A549 (cell line): Measurements from ENCODE around the gene SLIRP.
A peak's percentile ranks its signal among the peaks of the same experiment; 100 is the strongest.

ENCODE experiments used
- CEBPB ChIP-seq, 2 experiments: fragments of >200 bp in 1 of 2; sonication (Bioruptor Twin) in 1 of 2; formaldehyde crosslinking in 1 of 2; IDR thresholded peaks; 2 replicates each; pipeline ENCODE4 v1.6.1; 2012 to 2016
- CHD2 ChIP-seq: fragments of 150-350 bp; IDR thresholded peaks from 2 replicates; pipeline ENCODE4 v1.6.1; 2014; ENCODE audit warnings: low read length; ENCODE audit not compliant: partially characterized antibody
- EP300 ChIP-seq, 2 experiments: fragments of >200 bp; sonication (Bioruptor Twin); formaldehyde crosslinking; IDR thresholded peaks; 2 replicates in 1 of 2; 3 replicates in 1 of 2; pipeline ENCODE4 v1.6.1; 2016 to 2017
- HEYL ChIP-seq: fragments of 250-450 bp; sonication (Bioruptor Pico); IDR thresholded peaks from 2 replicates; pipeline ENCODE4 v1.8.0; 2021; ENCODE audit warnings: mild to moderate bottlenecking, moderate library complexity
- KDM1A ChIP-seq: fragments of 200-600 bp; sonication (generic); IDR thresholded peaks from 2 replicates; pipeline ENCODE4 v1.6.1; 2016; ENCODE audit warnings: low read depth, mild to moderate bottlenecking
- MAFK ChIP-seq: fragments of 450-650 bp; IDR thresholded peaks from 2 replicates; pipeline ENCODE4 v1.6.1; 2014; ENCODE audit not compliant: partially characterized antibody
- POLR2A ChIP-seq: IDR thresholded peaks from 2 replicates; pipeline ENCODE4 v1.6.1; 2012; ENCODE audit warnings: mild to moderate bottlenecking, low read length
- RCOR1 ChIP-seq: fragments of 150-350 bp; IDR thresholded peaks from 2 replicates; pipeline ENCODE4 v1.6.1; 2014; ENCODE audit warnings: antibody characterized with exemption, low read length, low read depth
- RFX5 ChIP-seq: fragments of 450-650 bp; IDR thresholded peaks from 2 replicates; pipeline ENCODE4 v1.7.1; 2014; ENCODE audit warnings: antibody characterized with exemption, mild to moderate bottlenecking, moderate library complexity
- ZC3H11A ChIP-seq: fragments of 450-650 bp; IDR thresholded peaks from 2 replicates; pipeline ENCODE4 v1.6.1; 2014; ENCODE audit warnings: antibody characterized with exemption, mild to moderate bottlenecking
- ZFP36 ChIP-seq: fragments of 450-650 bp; IDR thresholded peaks from 2 replicates; pipeline ENCODE4 v1.6.1; 2014; ENCODE audit warnings: borderline replicate concordance; ENCODE audit not compliant: partially characterized antibody
- TF ChIP-seq, protein P1 (sequence below): fragments of >200 bp; sonication (Bioruptor Twin); formaldehyde crosslinking; IDR thresholded peaks from 3 replicates; pipeline ENCODE4 v1.5.1; 2016
- TF ChIP-seq, protein P2 (sequence below): fragments of 150-350 bp; IDR thresholded peaks from 2 replicates; pipeline ENCODE4 v1.6.1; 2014; ENCODE audit warnings: low read depth, mild to moderate bottlenecking, low read length

DNA sequence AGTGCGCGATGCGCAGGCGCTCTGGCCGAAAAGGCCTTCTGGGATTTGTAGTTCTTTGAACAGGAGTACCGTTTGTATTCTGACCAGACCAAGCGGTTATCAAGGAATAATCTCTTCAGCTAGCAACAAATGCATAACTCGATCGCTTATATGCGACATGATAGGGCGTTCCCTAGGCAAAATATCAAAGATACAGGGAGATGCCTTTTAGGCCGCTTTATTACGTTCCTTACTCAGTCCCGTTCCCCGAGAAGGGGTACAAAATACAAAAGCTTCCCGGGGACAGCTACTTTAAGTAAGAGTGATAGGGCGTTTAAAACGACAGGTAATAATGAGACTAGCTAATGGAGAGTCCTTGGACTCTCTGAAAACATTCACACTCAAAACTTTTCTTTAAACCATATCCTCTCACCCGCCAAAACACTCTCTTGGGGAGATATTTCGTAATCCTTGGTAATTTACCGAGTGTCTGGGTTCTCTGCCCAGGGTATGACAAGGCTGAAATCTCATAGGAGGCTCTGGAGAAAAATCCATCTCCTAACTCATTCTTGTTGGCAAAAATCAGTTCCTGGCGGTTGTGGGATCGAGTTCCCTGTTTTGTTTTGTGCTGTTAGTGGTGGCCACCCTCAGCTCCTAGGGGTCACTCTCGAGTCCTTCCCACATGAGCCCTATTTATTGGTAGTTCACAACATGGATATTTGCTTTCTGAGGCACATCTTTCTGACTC lies 53.5 kb downstream of the SLIRP start:
- TF ChIP-seq, protein P1, sequence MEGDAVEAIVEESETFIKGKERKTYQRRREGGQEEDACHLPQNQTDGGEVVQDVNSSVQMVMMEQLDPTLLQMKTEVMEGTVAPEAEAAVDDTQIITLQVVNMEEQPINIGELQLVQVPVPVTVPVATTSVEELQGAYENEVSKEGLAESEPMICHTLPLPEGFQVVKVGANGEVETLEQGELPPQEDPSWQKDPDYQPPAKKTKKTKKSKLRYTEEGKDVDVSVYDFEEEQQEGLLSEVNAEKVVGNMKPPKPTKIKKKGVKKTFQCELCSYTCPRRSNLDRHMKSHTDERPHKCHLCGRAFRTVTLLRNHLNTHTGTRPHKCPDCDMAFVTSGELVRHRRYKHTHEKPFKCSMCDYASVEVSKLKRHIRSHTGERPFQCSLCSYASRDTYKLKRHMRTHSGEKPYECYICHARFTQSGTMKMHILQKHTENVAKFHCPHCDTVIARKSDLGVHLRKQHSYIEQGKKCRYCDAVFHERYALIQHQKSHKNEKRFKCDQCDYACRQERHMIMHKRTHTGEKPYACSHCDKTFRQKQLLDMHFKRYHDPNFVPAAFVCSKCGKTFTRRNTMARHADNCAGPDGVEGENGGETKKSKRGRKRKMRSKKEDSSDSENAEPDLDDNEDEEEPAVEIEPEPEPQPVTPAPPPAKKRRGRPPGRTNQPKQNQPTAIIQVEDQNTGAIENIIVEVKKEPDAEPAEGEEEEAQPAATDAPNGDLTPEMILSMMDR = peak; percentile 51
- TF ChIP-seq EP300 (IDR thresholded peaks at IDR 0.05) = no peak
- no peak for TF ChIP-seq CHD2
- no peak for TF ChIP-seq MAFK
- TF ChIP-seq, protein P2, sequence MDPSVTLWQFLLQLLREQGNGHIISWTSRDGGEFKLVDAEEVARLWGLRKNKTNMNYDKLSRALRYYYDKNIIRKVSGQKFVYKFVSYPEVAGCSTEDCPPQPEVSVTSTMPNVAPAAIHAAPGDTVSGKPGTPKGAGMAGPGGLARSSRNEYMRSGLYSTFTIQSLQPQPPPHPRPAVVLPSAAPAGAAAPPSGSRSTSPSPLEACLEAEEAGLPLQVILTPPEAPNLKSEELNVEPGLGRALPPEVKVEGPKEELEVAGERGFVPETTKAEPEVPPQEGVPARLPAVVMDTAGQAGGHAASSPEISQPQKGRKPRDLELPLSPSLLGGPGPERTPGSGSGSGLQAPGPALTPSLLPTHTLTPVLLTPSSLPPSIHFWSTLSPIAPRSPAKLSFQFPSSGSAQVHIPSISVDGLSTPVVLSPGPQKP = no peak
- no peak for TF ChIP-seq KDM1A
- TF ChIP-seq RFX5 = no peak
- no peak for TF ChIP-seq POLR2A
- TF ChIP-seq CEBPB (IDR thresholded peaks at IDR 0.05) = peak; percentile 65 to 72; a peak in 3 of 4 replicates
- TF ChIP-seq RCOR1 = no peak
- no peak for TF ChIP-seq ZC3H11A
- TF ChIP-seq ZFP36 = no peak
- no peak for TF ChIP-seq HEYL (CRISPR knock-in tag)
